GM12878 (cell line): ENCODE results near the gene LMNTD2. TPM values are rescaled to one million over a fixed set of nuclear protein-coding genes. Genes with fewer than 3 reads are reported as not detected.
A peak's percentile ranks its signal among the peaks of the same experiment; 100 is the strongest.

Experiments
- ATAC-seq: fragments of 200-7000 bp; cut with Tn5 transposase; 3 replicates; pipeline ENCODE4 v1.9.1; 2020; ENCODE audit warnings: mild to moderate bottlenecking, moderate library complexity
- BruUV-seq: library from RNA; stranded (reverse); fragments of 400-500 nt; replicated peaks from 2 replicates; lab custom pipeline; 2021; lab: Mats Ljungman, UMichigan
- CTCF ChIA-PET: fragments of 300-600 bp; sonication (Branson Sonifier 250); formaldehyde crosslinking; extraction: SDS; loops from one replicate; lab custom pipeline; 2021; ENCODE audit warnings: inconsistent platforms; lab: Yijun Ruan, JAX
- POLR2A ChIA-PET: fragments of 350-600 bp; formaldehyde crosslinking; extraction: SDS; loops from one replicate; lab custom pipeline; 2021; ENCODE audit warnings: inconsistent platforms; lab: Charles Lee
- RAD21 ChIA-PET: fragments of 300-600 bp; sonication (Branson Sonifier 250); formaldehyde crosslinking; loops from one replicate; lab custom pipeline; 2023; ENCODE audit warnings: antibody characterized with exemption; ENCODE audit not compliant: unreplicated experiment; lab: Charles Lee
- SMC1A ChIA-PET: fragments of 300-600 bp; sonication (Branson Sonifier 250); formaldehyde crosslinking; loops from one replicate; lab custom pipeline; 2023; ENCODE audit not compliant: unreplicated experiment, uncharacterized antibody; lab: Charles Lee
- DNase-seq: peaks from one replicate; pipeline ENCODE4 v3.0.0-alpha.2; 2011; ENCODE audit warnings: low read depth, low spot score
- FAIRE-seq: peaks from 3 replicates; lab custom pipeline; 2011; peaks lifted over from hg19 to GRCh38; lab: Jason Lieb, UNC
- H2AFZ ChIP-seq: 2 replicates; pipeline ENCODE4 v1.6.0; 2011; ENCODE audit warnings: low read depth, low read length, control low read depth; ENCODE audit not compliant: control insufficient read depth
- H3K27ac ChIP-seq: 2 replicates; pipeline ENCODE4 v1.5.1; 2011; ENCODE audit warnings: control low read depth; ENCODE audit not compliant: control insufficient read depth, insufficient read depth
- H3K27me3 ChIP-seq, 2 experiments: replicated peaks in 1 of 2; 2 replicates each; pipeline versions ENCODE4 v1.6.0 to v1.6.1; 2011; ENCODE audit warnings: low read length in 1 of 2; ENCODE audit not compliant: control insufficient read depth in 2 of 2, insufficient read depth in 2 of 2
- H3K36me3 ChIP-seq, 2 experiments: 2 replicates each; pipeline ENCODE4 v1.5.1; 2011; ENCODE audit warnings: low read length in 1 of 2; ENCODE audit not compliant: control insufficient read depth in 2 of 2, insufficient read depth in 2 of 2
- H3K4me1 ChIP-seq: 2 replicates; pipeline ENCODE4 v1.6.1; 2011; ENCODE audit warnings: mild to moderate bottlenecking, low read length, moderate library complexity, mixed read lengths; ENCODE audit not compliant: control insufficient read depth, insufficient read depth
- H3K4me2 ChIP-seq: 2 replicates; pipeline ENCODE4 v1.6.0; 2011; ENCODE audit warnings: control low read depth; ENCODE audit not compliant: control insufficient read depth, insufficient read depth
- H3K4me3 ChIP-seq: fragments of 200-600 bp; sonication (generic); 2 replicates; pipeline ENCODE4 v1.5.1; 2016
- H3K79me2 ChIP-seq: 2 replicates; pipeline ENCODE4 v1.6.0; 2011; ENCODE audit warnings: low read length; ENCODE audit not compliant: control insufficient read depth, insufficient read depth
- H3K9ac ChIP-seq: 2 replicates; pipeline ENCODE4 v1.8.0; 2011; ENCODE audit warnings: low read length, control low read depth, mixed read lengths; ENCODE audit not compliant: control insufficient read depth, insufficient read depth
- H3K9me3 ChIP-seq: replicated peaks from 3 replicates; pipeline ENCODE4 v1.5.1; 2011; ENCODE audit warnings: mild to moderate bottlenecking, low read length; ENCODE audit not compliant: control insufficient read depth, insufficient read depth
- H4K20me1 ChIP-seq: 2 replicates; pipeline ENCODE4 v1.6.0; 2011; ENCODE audit not compliant: control insufficient read depth, insufficient read depth
- BACH1 ChIP-seq: fragments of 450-650 bp; IDR thresholded peaks from 2 replicates; pipeline ENCODE4 v1.6.1; 2017; ENCODE audit warnings: mild to moderate bottlenecking, borderline replicate concordance
- BCLAF1 ChIP-seq: fragments of 450-650 bp; IDR thresholded peaks from 2 replicates; pipeline ENCODE4 v1.6.1; 2017; ENCODE audit warnings: antibody characterized with exemption, mild to moderate bottlenecking, moderate library complexity
- BRCA1 ChIP-seq: IDR thresholded peaks from 2 replicates; pipeline ENCODE4 v1.6.1; 2011; ENCODE audit warnings: low read depth, low read length, improper control_type of control experiment
- FOXK2 ChIP-seq: fragments of 450-650 bp; IDR thresholded peaks from 2 replicates; pipeline ENCODE4 v1.6.1; 2017; ENCODE audit warnings: mild to moderate bottlenecking, moderate library complexity
- FOXM1 ChIP-seq: IDR thresholded peaks from 2 replicates; pipeline ENCODE4 v1.6.1; 2012; ENCODE audit warnings: low read depth, mild to moderate bottlenecking, inconsistent platforms, low read length, moderate library complexity
- GATAD2B ChIP-seq: fragments of 450-650 bp; conservative IDR thresholded peaks from 2 replicates; pipeline ENCODE4 v1.6.1; 2017; ENCODE audit warnings: low read depth, mild to moderate bottlenecking, moderate library complexity
- IKZF1 ChIP-seq: fragments of 450-650 bp; conservative IDR thresholded peaks from 2 replicates; pipeline ENCODE4 v1.6.1; 2017; ENCODE audit warnings: antibody characterized with exemption, mild to moderate bottlenecking
- IRF4 ChIP-seq: IDR thresholded peaks from 2 replicates; pipeline ENCODE4 v1.6.1; 2011; ENCODE audit warnings: low read depth, low read length
- LARP7 ChIP-seq: fragments of 450-650 bp; IDR thresholded peaks from 2 replicates; pipeline ENCODE4 v1.6.1; 2017; ENCODE audit warnings: mild to moderate bottlenecking
- MEF2A ChIP-seq: IDR thresholded peaks from 2 replicates; pipeline ENCODE4 v1.6.1; 2011; ENCODE audit warnings: low read depth, mild to moderate bottlenecking, low read length, moderate library complexity; ENCODE audit not compliant: insufficient read depth
- MLLT1 ChIP-seq: fragments of 450-650 bp; IDR thresholded peaks from 2 replicates; pipeline ENCODE4 v1.6.1; 2016; ENCODE audit warnings: mild to moderate bottlenecking
- NFXL1 ChIP-seq: fragments of 450-650 bp; IDR thresholded peaks from 2 replicates; pipeline ENCODE4 v1.6.1; 2017; ENCODE audit warnings: antibody characterized with exemption, mild to moderate bottlenecking, borderline replicate concordance
- NFYB ChIP-seq: IDR thresholded peaks from 2 replicates; pipeline ENCODE4 v1.6.1; 2011; ENCODE audit warnings: low read depth, mild to moderate bottlenecking, low read length, improper control_type of control experiment, moderate library complexity; ENCODE audit not compliant: insufficient read depth
- POLR2AphosphoS5 ChIP-seq: IDR thresholded peaks from 2 replicates; pipeline ENCODE4 v1.6.1; 2011; ENCODE audit warnings: mild to moderate bottlenecking, low read length, inconsistent platforms
- RAD51 ChIP-seq: fragments of 450-650 bp; IDR thresholded peaks from 2 replicates; pipeline ENCODE4 v1.6.1; 2016; ENCODE audit warnings: moderate library complexity, mild to moderate bottlenecking, inconsistent platforms
- RB1 ChIP-seq: fragments of 450-650 bp; formaldehyde crosslinking; IDR thresholded peaks from 2 replicates; pipeline ENCODE4 v1.6.1; 2017; ENCODE audit warnings: mild to moderate bottlenecking, borderline replicate concordance
- SMARCA5 ChIP-seq: fragments of 450-650 bp; IDR thresholded peaks from 2 replicates; pipeline ENCODE4 v1.6.1; 2017; ENCODE audit warnings: mild to moderate bottlenecking
- SMC3 ChIP-seq: IDR thresholded peaks from 2 replicates; pipeline ENCODE4 v1.6.1; 2011; ENCODE audit warnings: low read length, improper control_type of control experiment, borderline replicate concordance
- SUZ12 ChIP-seq: fragments of 200-600 bp; sonication (generic); IDR thresholded peaks from one replicate; pipeline ENCODE4 v1.6.1; 2018; ENCODE audit warnings: antibody characterized with exemption, mild to moderate bottlenecking; ENCODE audit not compliant: unreplicated experiment
- YBX1 ChIP-seq: fragments of 450-650 bp; IDR thresholded peaks from 2 replicates; pipeline ENCODE4 v1.6.1; 2016; ENCODE audit warnings: antibody characterized with exemption
- YY1 ChIP-seq: IDR thresholded peaks from 2 replicates; pipeline ENCODE4 v1.6.1; 2011; ENCODE audit warnings: low read depth, mild to moderate bottlenecking, low read length
- WGBS: methylation state at CpG from one replicate; pipeline ENCODE4 v1.1.6; 2016; ENCODE audit warnings: low lambda C conversion rate; ENCODE audit not compliant: insufficient replicate concordance, insufficient coverage; ENCODE audit errors: missing lambda C conversion rate; 5-methylcytosine and 5-hydroxymethylcytosine counted together
- in situ Hi-C: fragments of 300-500 bp; cut with MboI; formaldehyde crosslinking; loops from 9 replicates; pipeline ENCODE4 v1.14.3; 2018; ENCODE audit warnings: mixed read lengths
- intact Hi-C: fragments of 100-400 bp; cut with micrococcal nuclease; formaldehyde crosslinking; loops from one replicate; pipeline ENCODE4 v1.14.2; 2022; ENCODE audit not compliant: unreplicated experiment
- polyA plus RNA-seq, 11 experiments: library from polyadenylated mRNA; depleted of rRNA in 4 of 11; unstranded in 6 of 11; stranded (reverse) in 5 of 11; fragments of >200 nt; fragmentation: Nextera tagmentation in 4 of 11; fragmentation: Illumina TruSeq in 1 of 11; extraction: Ambion mirVana in 4 of 11; extraction: Trizol in 1 of 11; gene quantifications; 1 replicate in 1 of 11; 2 replicates in 10 of 11; pipeline versions ENCODE4 v1.2.1 to v1.2.3, GENCODE V29; 2011 to 2016; ENCODE audit warnings: inconsistent platforms in 2 of 11, missing spikeins in 2 of 11, low read depth in 1 of 11
- total RNA-seq, 4 experiments: library from RNA; depleted of rRNA in 3 of 4; stranded (reverse); fragments of >200 nt in 3 of 4; fragmentation: Illumina TruSeq in 1 of 4; extraction: Trizol in 1 of 4; gene quantifications; 2 replicates each; pipeline versions ENCODE4 v1.2.1 to v1.2.3, GENCODE V29; 2013 to 2021

The LMNTD2 gene
- total and polyA plus RNA-seq, 10 of the 15 experiments (the other 5 are each of a cell fraction or from before 2014, with no cell fraction given), result 0.22 to 4.1 (median 1.3) TPM; not detected in 2

GRCh38 chr11:518463-519202 is 41.9 kb downstream of the LMNTD2 start:
- intact Hi-C loops (loop anchor here (2.0 kb wide), 1 partner anchor 210 kb away; no protein-coding TSS in a partner anchor), in situ Hi-C loops (no loop called here)
- no peaks in the 10 kb centered on the region for H3K9me3 ChIP-seq
- no peak overlapping the region for H3K9ac ChIP-seq
- peak overlapping the region; percentile 87 for H3K4me2 ChIP-seq
- H3K36me3 ChIP-seq, result peaks cover 0 to 3% of the 10 kb centered on the region in 2 experiments; a peak in 1 of 4 replicates
- no peak overlapping the region; the same call in 1 of the 2 replicates for H3K4me3 ChIP-seq
- no TSS peak for BruUV-seq
- ChIA-PET SMC1A (interaction anchor here (0.7 to 1.6 kb wide), 5 partner anchors 15 to 154 kb away, joined by 3 to 5 read pairs (median 4); no protein-coding TSS in a partner anchor), RAD21 (interaction anchor here (0.7 to 2.0 kb wide), 4 partner anchors 18 to 207 kb away, joined by 3 to 8 read pairs (median 6); no protein-coding TSS in a partner anchor), CTCF (interaction anchor here (0.6 to 2.3 kb wide), 20 partner anchors 10 to 316 kb away, joined by 3 to 20 read pairs (median 4); partner anchors contain the start of genes HRAS, PTDSS2 and RNH1), POLR2A (interaction anchor here (0.6 to 1.1 kb wide), 3 partner anchors 15 to 179 kb away, joined by 3 read pairs; no protein-coding TSS in a partner anchor)
- DNase-seq (no peak), FAIRE-seq (peak; percentile 61), ATAC-seq (peak; percentile 99)
- no peaks in the 10 kb centered on the region for H4K20me1 ChIP-seq
- H3K79me2 ChIP-seq, result no peaks in the 10 kb centered on the region
- H2AFZ ChIP-seq, result peak overlapping the region; percentile 75
- H3K27me3 ChIP-seq, result no peaks in the 10 kb centered on the region
- H3K4me1 ChIP-seq, result peaks cover 3% of the 10 kb centered on the region; the same call in 1 of the 2 replicates
- H3K27ac ChIP-seq, result no peak overlapping the region
- 19% methylated on average over 59 of the region's 74 CpGs for WGBS
- TF ChIP-seq YY1, result peak; percentile 75
- peak; percentile 93 for TF ChIP-seq GATAD2B
- no peak for TF ChIP-seq NFYB
- no peak for TF ChIP-seq MEF2A
- no peak for TF ChIP-seq FOXK2
- peak; percentile 92 for TF ChIP-seq SMARCA5
- TF ChIP-seq SUZ12, result no peak
- peak; percentile 89; the same call in 1 of the 2 replicates for TF ChIP-seq LARP7
- TF ChIP-seq IKZF1, result peak; percentile 85
- TF ChIP-seq MLLT1, result no peak
- no peak for TF ChIP-seq BRCA1
- peak; percentile 57; the same call in 1 of the 2 replicates for TF ChIP-seq BCLAF1
- TF ChIP-seq FOXM1, result no peak
- no peak for TF ChIP-seq YBX1
- no peak for TF ChIP-seq POLR2AphosphoS5
- 0 out of 2 replicates have a peak, but pooled peaks have one; percentile 41 for TF ChIP-seq NFXL1
- TF ChIP-seq IRF4, result no peak
- TF ChIP-seq BACH1, result peak; percentile 95
- TF ChIP-seq RB1, result peak; percentile 96; the same call in 1 of the 2 replicates
- TF ChIP-seq RAD51, result peak; percentile 98
- TF ChIP-seq SMC3, result peak; percentile 63; the same call in 1 of the 2 replicates
